Neural progenitor cell (in vitro differentiated cells): ENCODE data around the gene FAM20C. TPM values are rescaled to one million over a fixed set of nuclear protein-coding genes. Genes with fewer than 3 reads are reported as not detected.

Experiments used
- DNase-seq: peaks from one replicate; pipeline ENCODE4 v3.0.0-alpha.2; 2016; ENCODE audit warnings: low spot score
- H2AFZ ChIP-seq: fragments of 200-600 bp; sonication (generic); replicated peaks from 2 replicates; pipeline ENCODE4 v1.6.1; 2016; ENCODE audit warnings: antibody characterized with exemption
- H3F3A ChIP-seq: fragments of 200-600 bp; sonication (generic); 2 replicates; pipeline ENCODE4 v1.6.1; 2016; ENCODE audit warnings: antibody characterized with exemption, low read depth
- H3K27ac ChIP-seq: fragments of 200-600 bp; sonication (generic); 2 replicates; pipeline ENCODE4 v1.5.1; 2016; ENCODE audit warnings: mild to moderate bottlenecking
- H3K27me3 ChIP-seq: fragments of 200-600 bp; sonication (generic); 2 replicates; pipeline ENCODE4 v1.6.1; 2016; ENCODE audit warnings: mild to moderate bottlenecking, moderate library complexity
- H3K36me3 ChIP-seq: fragments of 200-600 bp; sonication (generic); 2 replicates; pipeline ENCODE4 v1.5.1; 2016
- H3K4me1 ChIP-seq: fragments of 200-600 bp; sonication (generic); 2 replicates; pipeline ENCODE4 v1.6.1; 2016; ENCODE audit warnings: mixed run types
- H3K4me2 ChIP-seq: fragments of 200-600 bp; sonication (generic); 2 replicates; pipeline ENCODE4 v1.6.1; 2016
- H3K4me3 ChIP-seq: fragments of 200-600 bp; sonication (generic); 2 replicates; pipeline ENCODE4 v1.5.1; 2016
- H3K79me2 ChIP-seq: fragments of 200-600 bp; sonication (generic); 2 replicates; pipeline ENCODE4 v1.6.1; 2016; ENCODE audit warnings: low read depth
- H3K9ac ChIP-seq: fragments of 200-600 bp; sonication (generic); 2 replicates; pipeline ENCODE4 v1.6.1; 2016
- H3K9me3 ChIP-seq: fragments of 200-600 bp; sonication (generic); 2 replicates; pipeline ENCODE4 v1.5.1; 2016; ENCODE audit warnings: low read depth
- H4K20me1 ChIP-seq: fragments of 200-600 bp; sonication (generic); 2 replicates; pipeline ENCODE4 v1.6.1; 2016; ENCODE audit warnings: low read depth
- H3K27ac Mint-ChIP-seq: 3 replicates; pipeline ENCODE4 v1.8.0; 2021; ENCODE audit warnings: mixed read lengths
- H3K27me3 Mint-ChIP-seq: 2 replicates; pipeline ENCODE4 v1.8.0; 2022; ENCODE audit warnings: low read depth, mild to moderate bottlenecking, inconsistent platforms, moderate library complexity, mixed read lengths; ENCODE audit not compliant: insufficient read depth
- H3K36me3 Mint-ChIP-seq: 3 replicates; pipeline ENCODE4 v1.8.0; 2021; ENCODE audit warnings: mixed read lengths
- H3K4me1 Mint-ChIP-seq: 3 replicates; pipeline ENCODE4 v1.8.0; 2021; ENCODE audit warnings: mixed read lengths
- H3K4me3 Mint-ChIP-seq: 3 replicates; pipeline ENCODE4 v1.8.0; 2021; ENCODE audit warnings: mild to moderate bottlenecking, moderate library complexity, mixed read lengths
- H3K9me3 Mint-ChIP-seq: 3 replicates; pipeline ENCODE4 v1.8.0; 2020; ENCODE audit warnings: mixed read lengths
- EZH2 ChIP-seq: fragments of 200-600 bp; sonication (generic); IDR thresholded peaks from 2 replicates; pipeline ENCODE4 v1.6.1; 2017; ENCODE audit warnings: antibody characterized with exemption, mild to moderate bottlenecking, moderate library complexity
- EZH2phosphoT487 ChIP-seq: fragments of 200-600 bp; sonication (generic); IDR thresholded peaks from 2 replicates; pipeline ENCODE4 v1.6.1; 2017; ENCODE audit warnings: antibody characterized with exemption
- total RNA-seq: library from RNA; depleted of rRNA; stranded (reverse); fragments of >200 nt; gene quantifications from 2 replicates; pipeline ENCODE4 v1.2.3, GENCODE V29; 2015; ENCODE audit warnings: low replicate concordance
- TF ChIP-seq, protein P1 (sequence below): fragments of 200-600 bp; sonication (generic); IDR thresholded peaks from 2 replicates; pipeline ENCODE4 v1.5.1; 2017; ENCODE audit warnings: antibody characterized with exemption, mild to moderate bottlenecking

Gene FAM20C
- total RNA-seq, 1 donor from 2014 or later, result 3.8 TPM

DNA sequence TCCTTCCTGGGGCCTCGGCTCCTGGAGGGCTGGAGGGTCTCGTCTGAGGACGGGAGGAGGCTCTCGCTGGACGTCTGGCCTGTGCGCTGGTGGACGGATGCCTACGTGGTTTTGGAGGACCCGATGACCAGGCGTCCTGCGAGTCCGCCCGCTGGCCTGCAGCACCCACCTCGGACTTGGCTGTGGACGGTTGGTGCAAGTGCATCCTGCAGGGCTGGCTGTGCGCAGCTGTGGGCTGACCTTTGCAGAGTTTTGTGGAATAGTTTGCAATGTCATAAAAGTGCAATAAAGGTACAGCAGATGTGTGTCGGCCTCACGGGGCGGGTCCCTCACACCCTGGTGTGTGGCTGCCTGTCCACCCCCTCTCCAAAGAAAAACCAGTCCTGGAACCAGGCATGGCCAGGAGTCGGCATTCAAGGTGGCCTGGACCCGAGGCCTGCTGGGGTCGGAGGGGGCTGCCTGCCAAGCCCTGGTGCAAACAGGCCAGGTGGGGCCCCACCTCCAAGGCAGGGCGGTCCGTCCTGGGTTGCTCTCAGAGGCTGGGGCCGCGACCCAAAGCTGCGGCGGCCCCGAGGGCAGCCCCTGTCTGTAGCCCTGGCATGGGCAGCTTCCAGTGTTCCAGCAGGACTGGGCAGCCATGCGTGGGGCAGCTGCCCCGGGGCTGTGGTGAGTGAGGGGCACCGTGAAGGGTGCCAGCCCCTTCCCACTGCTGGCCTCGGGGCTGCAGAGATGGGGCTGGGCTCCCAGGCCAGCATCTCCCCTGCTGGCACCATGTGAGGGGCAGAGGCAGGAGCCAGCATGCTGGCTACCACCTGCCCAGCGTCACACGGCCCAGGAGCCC lies 68.3 kb downstream of the FAM20C start:
- no peaks in the 10 kb centered on the region for H3K79me2 ChIP-seq
- Mint-ChIP-seq H3K4me1 (peaks cover 2% of the 10 kb centered on the region), H3K36me3 (peaks cover 17% of the 10 kb centered on the region), H3K27me3 (peaks cover 14% of the 10 kb centered on the region), H3K9me3 (peaks cover 20% of the 10 kb centered on the region), H3K4me3 (no peak overlapping the region), H3K27ac (no peak overlapping the region)
- H3K9ac ChIP-seq, result no peak overlapping the region
- no peak overlapping the region for H3K4me3 ChIP-seq
- TF ChIP-seq EZH2, result no peak
- no peak for TF ChIP-seq EZH2phosphoT487
- TF ChIP-seq, protein P1, sequence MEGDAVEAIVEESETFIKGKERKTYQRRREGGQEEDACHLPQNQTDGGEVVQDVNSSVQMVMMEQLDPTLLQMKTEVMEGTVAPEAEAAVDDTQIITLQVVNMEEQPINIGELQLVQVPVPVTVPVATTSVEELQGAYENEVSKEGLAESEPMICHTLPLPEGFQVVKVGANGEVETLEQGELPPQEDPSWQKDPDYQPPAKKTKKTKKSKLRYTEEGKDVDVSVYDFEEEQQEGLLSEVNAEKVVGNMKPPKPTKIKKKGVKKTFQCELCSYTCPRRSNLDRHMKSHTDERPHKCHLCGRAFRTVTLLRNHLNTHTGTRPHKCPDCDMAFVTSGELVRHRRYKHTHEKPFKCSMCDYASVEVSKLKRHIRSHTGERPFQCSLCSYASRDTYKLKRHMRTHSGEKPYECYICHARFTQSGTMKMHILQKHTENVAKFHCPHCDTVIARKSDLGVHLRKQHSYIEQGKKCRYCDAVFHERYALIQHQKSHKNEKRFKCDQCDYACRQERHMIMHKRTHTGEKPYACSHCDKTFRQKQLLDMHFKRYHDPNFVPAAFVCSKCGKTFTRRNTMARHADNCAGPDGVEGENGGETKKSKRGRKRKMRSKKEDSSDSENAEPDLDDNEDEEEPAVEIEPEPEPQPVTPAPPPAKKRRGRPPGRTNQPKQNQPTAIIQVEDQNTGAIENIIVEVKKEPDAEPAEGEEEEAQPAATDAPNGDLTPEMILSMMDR, result no peak
- no peaks in the 10 kb centered on the region for H3K4me1 ChIP-seq
- H3K36me3 ChIP-seq, result no peaks in the 10 kb centered on the region
- H3K4me2 ChIP-seq, result no peak overlapping the region
- H3F3A ChIP-seq, result peaks cover 8% of the 10 kb centered on the region
- H4K20me1 ChIP-seq, result no peaks in the 10 kb centered on the region
- no peak overlapping the region for H2AFZ ChIP-seq
- H3K9me3 ChIP-seq, result peaks cover 5% of the 10 kb centered on the region
- no peak for DNase-seq
- H3K27me3 ChIP-seq, result no peaks in the 10 kb centered on the region
- no peak overlapping the region for H3K27ac ChIP-seq

GRCh38 chr7:261341-262250 lies 69.2 kb downstream of the FAM20C start:
- peaks cover 5% of the 10 kb centered on the region for H3K9me3 ChIP-seq
- no peak for DNase-seq
- peaks cover 16% of the 10 kb centered on the region for H3K36me3 Mint-ChIP-seq
- H3K9me3 Mint-ChIP-seq, result peaks cover 20% of the 10 kb centered on the region
- H3K4me3 Mint-ChIP-seq, result no peak overlapping the region
- H3K4me1 ChIP-seq, result no peaks in the 10 kb centered on the region
- H3K9ac ChIP-seq, result no peak overlapping the region
- H2AFZ ChIP-seq, result no peak overlapping the region
- H3K4me1 Mint-ChIP-seq, result peaks cover 2% of the 10 kb centered on the region
- H3K27me3 Mint-ChIP-seq, result peaks cover 14% of the 10 kb centered on the region
- H3F3A ChIP-seq, result peaks cover 8% of the 10 kb centered on the region
- H3K27ac ChIP-seq, result no peak overlapping the region
- no peak for TF ChIP-seq EZH2
- TF ChIP-seq, protein P1, result no peak
- no peak for TF ChIP-seq EZH2phosphoT487
- no peaks in the 10 kb centered on the region for H3K36me3 ChIP-seq
- no peak overlapping the region for H3K4me3 ChIP-seq
- no peaks in the 10 kb centered on the region for H4K20me1 ChIP-seq
- no peak overlapping the region for H3K27ac Mint-ChIP-seq
- no peaks in the 10 kb centered on the region for H3K79me2 ChIP-seq
- H3K4me2 ChIP-seq, result no peak overlapping the region
- H3K27me3 ChIP-seq, result no peaks in the 10 kb centered on the region

GRCh38 chr7:262251-262572 lies 69.8 kb downstream of the FAM20C start:
- TF ChIP-seq EZH2phosphoT487 (no peak), EZH2 (no peak)
- TF ChIP-seq, protein P1, result no peak
- no peaks in the 10 kb centered on the region for H4K20me1 ChIP-seq
- H3K27ac ChIP-seq, result no peak overlapping the region
- Mint-ChIP-seq H3K4me3 (no peak overlapping the region), H3K9me3 (peaks cover 20% of the 10 kb centered on the region), H3K27me3 (peaks cover 14% of the 10 kb centered on the region), H3K36me3 (peaks cover 13% of the 10 kb centered on the region), H3K27ac (no peak overlapping the region), H3K4me1 (peaks cover 2% of the 10 kb centered on the region)
- H2AFZ ChIP-seq, result no peak overlapping the region
- peaks cover 8% of the 10 kb centered on the region for H3F3A ChIP-seq
- H3K9me3 ChIP-seq, result peaks cover 5% of the 10 kb centered on the region
- DNase-seq, result no peak
- H3K4me3 ChIP-seq, result no peak overlapping the region
- no peak overlapping the region for H3K4me2 ChIP-seq
- no peaks in the 10 kb centered on the region for H3K4me1 ChIP-seq
- H3K36me3 ChIP-seq, result no peaks in the 10 kb centered on the region
- no peaks in the 10 kb centered on the region for H3K27me3 ChIP-seq
- no peak overlapping the region for H3K9ac ChIP-seq
- H3K79me2 ChIP-seq, result no peaks in the 10 kb centered on the region
